IMR-90 (cell line): Measurements from ENCODE around the gene TDG. TPM values are rescaled to one million over a fixed set of nuclear protein-coding genes. Genes with fewer than 3 reads are reported as not detected.

Source experiments
- ATAC-seq: fragments of 200-7000 bp; cut with Tn5 transposase; 2 replicates; pipeline ENCODE4 v1.9.1; 2020; ENCODE audit warnings: low read depth, mild to moderate bottlenecking, moderate library complexity
- BruUV-seq: library from RNA; stranded (reverse); fragments of 400-500 nt; replicated peaks from 2 replicates; lab custom pipeline; 2021; lab: Mats Ljungman, UMichigan
- CTCF ChIA-PET: fragments of 300-600 bp; formaldehyde crosslinking; extraction: SDS; loops from one replicate; lab custom pipeline; 2021; ENCODE audit warnings: antibody characterized with exemption; lab: Yijun Ruan, JAX
- POLR2A ChIA-PET: fragments of 300-600 bp; sonication (Branson Sonifier 250); formaldehyde crosslinking; loops from one replicate; lab custom pipeline; 2022; ENCODE audit warnings: antibody characterized with exemption; ENCODE audit not compliant: unreplicated experiment; lab: Charles Lee
- DNase-seq: peaks from one replicate; pipeline ENCODE4 v3.0.0; 2013
- H2AFZ ChIP-seq: replicated peaks from 2 replicates; pipeline ENCODE3; 2013; ENCODE audit warnings: low read length, mild to moderate bottlenecking; ENCODE audit not compliant: poor library complexity
- H2AK5ac ChIP-seq: 2 replicates; pipeline ENCODE4 v1.6.1; 2013; ENCODE audit warnings: low read depth, low read length, inconsistent platforms
- H2AK9ac ChIP-seq: replicated peaks from 2 replicates; pipeline ENCODE3; 2013; ENCODE audit warnings: mild to moderate bottlenecking, low read depth, low read length, moderate library complexity; ENCODE audit not compliant: poor library complexity
- H2BK120ac ChIP-seq: 2 replicates; pipeline ENCODE4 v1.6.1; 2013; ENCODE audit warnings: low read depth, low read length, inconsistent platforms
- H2BK15ac ChIP-seq: 3 replicates; pipeline ENCODE4 v1.6.1; 2013; ENCODE audit warnings: low read depth, low read length, inconsistent platforms
- H2BK20ac ChIP-seq: 2 replicates; pipeline ENCODE4 v1.6.1; 2013; ENCODE audit warnings: low read depth, mild to moderate bottlenecking, inconsistent platforms, low read length, moderate library complexity
- H2BK5ac ChIP-seq: 2 replicates; pipeline ENCODE4 v1.6.1; 2013; ENCODE audit warnings: mild to moderate bottlenecking, low read depth, low read length, inconsistent platforms; ENCODE audit not compliant: poor library complexity, severe bottlenecking
- H3K14ac ChIP-seq: replicated peaks from 2 replicates; pipeline ENCODE4 v1.6.1; 2013; ENCODE audit warnings: low read depth, low read length, inconsistent platforms
- H3K18ac ChIP-seq: 2 replicates; pipeline ENCODE4 v1.6.1; 2013; ENCODE audit warnings: low read depth, low read length, control low read depth
- H3K23ac ChIP-seq: 2 replicates; pipeline ENCODE4 v1.6.1; 2013; ENCODE audit warnings: low read depth, low read length, inconsistent platforms
- H3K27ac ChIP-seq: 2 replicates; pipeline ENCODE4 v1.5.1; 2013; ENCODE audit warnings: mild to moderate bottlenecking, control low read depth, low read length; ENCODE audit not compliant: insufficient read depth
- H3K27me3 ChIP-seq: 2 replicates; pipeline ENCODE4 v1.6.1; 2013; ENCODE audit warnings: low read length; ENCODE audit not compliant: control insufficient read depth, insufficient read depth
- H3K36me3 ChIP-seq: 2 replicates; pipeline ENCODE4 v1.6.1; 2013; ENCODE audit warnings: low read length, mixed read lengths; ENCODE audit not compliant: control insufficient read depth, insufficient read depth
- H3K4ac ChIP-seq: 2 replicates; pipeline ENCODE4 v1.6.1; 2013; ENCODE audit warnings: low read depth, low read length, inconsistent platforms
- H3K4me1 ChIP-seq: 2 replicates; pipeline ENCODE4 v1.6.1; 2013; ENCODE audit warnings: low read length, mixed read lengths; ENCODE audit not compliant: control insufficient read depth, insufficient read depth
- H3K4me2 ChIP-seq: 2 replicates; pipeline ENCODE4 v1.6.1; 2013; ENCODE audit warnings: low read depth, mild to moderate bottlenecking, control low read depth, low read length, moderate library complexity
- H3K4me3 ChIP-seq: 2 replicates; pipeline ENCODE4 v1.5.1; 2013; ENCODE audit warnings: low read depth, mild to moderate bottlenecking, control low read depth, low read length, moderate library complexity; ENCODE audit not compliant: insufficient read depth
- H3K56ac ChIP-seq: 2 replicates; pipeline ENCODE4 v1.6.1; 2013; ENCODE audit warnings: low read length, inconsistent platforms; ENCODE audit not compliant: insufficient read depth; ENCODE audit errors: extremely low read depth
- H3K79me1 ChIP-seq, 2 experiments: 2 replicates each; pipeline ENCODE4 v1.6.1; 2013; ENCODE audit warnings: low read length in 2 of 2, inconsistent platforms in 1 of 2, low read depth in 1 of 2
- H3K9ac ChIP-seq: 2 replicates; pipeline ENCODE4 v1.6.1; 2013; ENCODE audit warnings: low read depth, low read length, control low read depth
- H3K9me1 ChIP-seq: 2 replicates; pipeline ENCODE4 v1.6.1; 2013; ENCODE audit warnings: low read length, inconsistent platforms; ENCODE audit not compliant: insufficient read depth
- H3K9me3 ChIP-seq: 2 replicates; pipeline ENCODE4 v1.6.1; 2013; ENCODE audit warnings: low read length; ENCODE audit not compliant: control insufficient read depth, insufficient read depth
- H4K20me1 ChIP-seq: 2 replicates; pipeline ENCODE4 v1.6.1; 2013; ENCODE audit warnings: low read length, inconsistent platforms; ENCODE audit not compliant: insufficient read depth
- H4K5ac ChIP-seq: 2 replicates; pipeline ENCODE4 v1.6.1; 2013; ENCODE audit warnings: mild to moderate bottlenecking, low read depth, low read length, control low read depth
- H4K8ac ChIP-seq, 2 experiments: 2 replicates each; pipeline ENCODE4 v1.6.1; 2013; ENCODE audit warnings: low read depth in 2 of 2, low read length in 2 of 2, control low read depth in 1 of 2, inconsistent platforms in 1 of 2
- H4K91ac ChIP-seq: 2 replicates; pipeline ENCODE4 v1.6.1; 2013; ENCODE audit warnings: low read depth, low read length, inconsistent platforms; ENCODE audit not compliant: insufficient read depth
- CTCF ChIP-seq: conservative IDR thresholded peaks from 2 replicates; pipeline ENCODE4 v1.5.1; 2012; ENCODE audit warnings: mild to moderate bottlenecking, low read depth, low read length, improper control_type of control experiment
- FOS ChIP-seq: fragments of 150-350 bp; IDR thresholded peaks from 2 replicates; pipeline ENCODE4 v1.6.1; 2016; ENCODE audit warnings: low read depth, low read length
- MAFK ChIP-seq: IDR thresholded peaks from 2 replicates; pipeline ENCODE4 v1.6.1; 2012; ENCODE audit warnings: low read depth, low read length, improper control_type of control experiment
- NFE2L2 ChIP-seq: fragments of 150-350 bp; IDR thresholded peaks from 2 replicates; pipeline ENCODE4 v1.6.1; 2016; ENCODE audit warnings: low read depth, mild to moderate bottlenecking, low read length
- POLR2A ChIP-seq: IDR thresholded peaks from 2 replicates; pipeline ENCODE4 v1.6.1; 2012; ENCODE audit warnings: mild to moderate bottlenecking, low read depth, low read length
- RCOR1 ChIP-seq: IDR thresholded peaks from 2 replicates; pipeline ENCODE4 v1.6.1; 2012; ENCODE audit warnings: mild to moderate bottlenecking, low read length, improper control_type of control experiment; ENCODE audit not compliant: insufficient replicate concordance
- RFX5 ChIP-seq: IDR thresholded peaks from 2 replicates; pipeline ENCODE4 v1.8.0; 2012; ENCODE audit warnings: low read depth, mild to moderate bottlenecking, low read length, moderate library complexity
- SMC3 ChIP-seq: fragments of 150-350 bp; IDR thresholded peaks from 2 replicates; pipeline ENCODE4 v1.6.1; 2016; ENCODE audit warnings: low read depth, mild to moderate bottlenecking, antibody characterized with exemption, low read length, moderate library complexity
- WGBS, 2 experiments: methylation state at CpG; one replicate each; pipeline versions ENCODE4 v1.1.5 to v1.1.7; 2013; ENCODE audit warnings: missing lambda C conversion rate in 2 of 2; ENCODE audit not compliant: insufficient read length in 1 of 2; ENCODE audit errors: extremely low coverage in 2 of 2; 5-methylcytosine and 5-hydroxymethylcytosine counted together
- dilution Hi-C: fragments of 300-500 bp; cut with HindIII; formaldehyde crosslinking; loops from one replicate; pipeline ENCODE4 v1.14.3; 2018; ENCODE audit warnings: low sequenced_read_pairs; ENCODE audit not compliant: unreplicated experiment
- in situ Hi-C: fragments of 300-500 bp; cut with MboI; formaldehyde crosslinking; loops from 3 replicates; pipeline ENCODE4 v1.14.3; 2019; ENCODE audit warnings: low sequenced_read_pairs, inconsistent platforms, mixed read lengths
- intact Hi-C: fragments of 100-400 bp; cut with micrococcal nuclease; formaldehyde crosslinking; loops from 2 replicates; pipeline ENCODE4 v1.10.0; 2022
- polyA plus RNA-seq, 3 experiments: library from polyadenylated mRNA; depleted of rRNA; stranded (reverse); fragments of >200 nt; gene quantifications; 2 replicates each; pipeline ENCODE4 v1.2.3, GENCODE V29; 2012; ENCODE audit warnings: low replicate concordance in 1 of 3
- total RNA-seq: library from RNA; depleted of rRNA; stranded (reverse); fragments of >200 nt; gene quantifications from 2 replicates; pipeline ENCODE4 v1.2.3, GENCODE V29; 2012
- TF ChIP-seq, protein P1 (sequence below): fragments of 150-350 bp; IDR thresholded peaks from 2 replicates; pipeline ENCODE4 v1.6.1; 2017; ENCODE audit warnings: mild to moderate bottlenecking, antibody characterized with exemption, low read length, low read depth
- TF ChIP-seq, protein P2 (sequence below): fragments of 150-350 bp; IDR thresholded peaks from 2 replicates; pipeline ENCODE4 v1.6.1; 2016; ENCODE audit warnings: low read depth, mild to moderate bottlenecking, low read length, moderate library complexity, borderline replicate concordance

TDG gene
- total and polyA plus RNA-seq, 2 of the 4 experiments (the other 2 are of a cell fraction): 14.0 to 14.7 TPM

DNA sequence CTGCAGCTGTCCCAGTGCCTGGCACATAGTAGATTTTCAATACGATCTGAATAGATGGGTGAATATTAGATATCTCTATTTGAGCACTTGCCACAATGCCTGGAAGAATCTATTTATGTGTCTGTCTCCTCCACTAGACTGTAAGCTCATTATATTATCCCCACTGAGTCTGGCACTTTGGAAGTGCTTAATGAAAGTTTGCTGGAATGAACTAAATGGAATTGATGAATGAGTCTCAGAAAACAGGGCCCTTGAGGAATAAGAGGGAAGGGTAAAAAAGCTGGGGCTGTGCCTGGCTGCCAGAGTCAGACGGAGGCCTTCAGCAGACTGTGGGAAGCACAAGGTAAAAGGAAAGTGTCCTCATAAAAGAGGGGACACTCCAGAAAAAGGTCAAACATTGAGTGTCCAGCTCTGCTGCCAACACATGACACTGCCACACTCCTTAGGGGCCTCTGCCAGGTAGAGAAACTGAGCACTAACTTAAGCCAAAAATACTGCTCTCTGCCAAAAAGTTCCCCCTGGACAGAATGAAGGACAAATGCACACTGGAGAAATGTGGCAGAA is 45.0 kb downstream of the TDG start:
- ATAC-seq: no peak; the same call in none of the 2 replicates
- peak overlapping the region; percentile 97 for H2BK20ac ChIP-seq
- BruUV-seq: TSS peak; percentile 38

More for the DNA sequence above, 45.0 kb downstream of the TDG start:
- H2BK15ac ChIP-seq: peak overlapping the region; percentile 82; the same call in 2 of the 3 replicates
- H2BK5ac ChIP-seq: peak overlapping the region; percentile 95
- peak overlapping the region; percentile 95 for H3K23ac ChIP-seq
- peak overlapping the region; percentile 87 for H2AK5ac ChIP-seq
- CTCF ChIA-PET: interaction anchor here (0.6 kb wide), 1 partner anchor 42 kb away, joined by 3 read pairs; no protein-coding TSS in a partner anchor
- H3K4me2 ChIP-seq: peak overlapping the region; percentile 67
- H3K27ac ChIP-seq: peak overlapping the region; percentile 95
- dilution Hi-C loops (no loop called here), in situ Hi-C loops (no loop called here), intact Hi-C loops (loop anchor here (5.0 kb wide), 1 partner anchor 37 kb away; no protein-coding TSS in a partner anchor)
- H3K56ac ChIP-seq: peak overlapping the region; percentile 63
- no peak overlapping the region for H3K4me3 ChIP-seq
- H3K9ac ChIP-seq: peak overlapping the region; percentile 22; the same call in 1 of the 2 replicates
- peak overlapping the region; percentile 97 for H4K5ac ChIP-seq
- H3K4me1 ChIP-seq: peaks cover 13% of the 10 kb centered on the region
- peak overlapping the region; percentile 68 to 84 for H4K8ac ChIP-seq
- POLR2A ChIA-PET: no interaction called here
- peak overlapping the region; percentile 96 for H2BK120ac ChIP-seq
- H3K36me3 ChIP-seq: peaks cover 11% of the 10 kb centered on the region
- H3K27me3 ChIP-seq: no peaks in the 10 kb centered on the region
- H2AK9ac ChIP-seq: peak overlapping the region; percentile 71
- WGBS, 2 experiments: 75% methylated on average over 1 of the region's 2 CpGs; no CpG with 5 or more reads in 1 of the 2 experiments
- H3K18ac ChIP-seq: peak overlapping the region; percentile 94
- H3K14ac ChIP-seq: peak overlapping the region; percentile 90
- peak overlapping the region; percentile 93 for H4K91ac ChIP-seq
- peaks cover 9% of the 10 kb centered on the region for H3K9me1 ChIP-seq
- peak overlapping the region; percentile 93 for H3K4ac ChIP-seq
- DNase-seq: no peak
- H2AFZ ChIP-seq: no peak overlapping the region
- TF ChIP-seq, protein P1, sequence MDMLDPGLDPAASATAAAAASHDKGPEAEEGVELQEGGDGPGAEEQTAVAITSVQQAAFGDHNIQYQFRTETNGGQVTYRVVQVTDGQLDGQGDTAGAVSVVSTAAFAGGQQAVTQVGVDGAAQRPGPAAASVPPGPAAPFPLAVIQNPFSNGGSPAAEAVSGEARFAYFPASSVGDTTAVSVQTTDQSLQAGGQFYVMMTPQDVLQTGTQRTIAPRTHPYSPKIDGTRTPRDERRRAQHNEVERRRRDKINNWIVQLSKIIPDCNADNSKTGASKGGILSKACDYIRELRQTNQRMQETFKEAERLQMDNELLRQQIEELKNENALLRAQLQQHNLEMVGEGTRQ: no peak
- TF ChIP-seq NFE2L2 (no peak), CTCF (no peak), SMC3 (no peak), FOS (no peak), RFX5 (no peak), MAFK (no peak), POLR2A (no peak), RCOR1 (no peak)
- TF ChIP-seq, protein P2, sequence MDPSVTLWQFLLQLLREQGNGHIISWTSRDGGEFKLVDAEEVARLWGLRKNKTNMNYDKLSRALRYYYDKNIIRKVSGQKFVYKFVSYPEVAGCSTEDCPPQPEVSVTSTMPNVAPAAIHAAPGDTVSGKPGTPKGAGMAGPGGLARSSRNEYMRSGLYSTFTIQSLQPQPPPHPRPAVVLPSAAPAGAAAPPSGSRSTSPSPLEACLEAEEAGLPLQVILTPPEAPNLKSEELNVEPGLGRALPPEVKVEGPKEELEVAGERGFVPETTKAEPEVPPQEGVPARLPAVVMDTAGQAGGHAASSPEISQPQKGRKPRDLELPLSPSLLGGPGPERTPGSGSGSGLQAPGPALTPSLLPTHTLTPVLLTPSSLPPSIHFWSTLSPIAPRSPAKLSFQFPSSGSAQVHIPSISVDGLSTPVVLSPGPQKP: no peak
- H3K9me3 ChIP-seq: 0 out of 2 replicates have a peak, but pooled peaks cover 2% of the 10 kb centered on the region
- no peaks in the 10 kb centered on the region for H4K20me1 ChIP-seq
- peaks cover 0 to 12% of the 10 kb centered on the region in 2 experiments; a peak in 2 of 4 replicates for H3K79me1 ChIP-seq
